Activated CD4-positive, alpha-beta T cell treated with anti-CD3 and anti-CD28 coated beads, Interleukin-2, amount 50 U/mL, for 24 hours (primary cell): ENCODE results near the gene INPP5D.

Experiments used
- DNase-seq, 2 donors: peaks; one replicate each; pipeline ENCODE4 v3.0.0-alpha.2; 2020; ENCODE audit warnings: low read depth in 1 of 2, low spot score in 1 of 2

INPP5D gene

DNA sequence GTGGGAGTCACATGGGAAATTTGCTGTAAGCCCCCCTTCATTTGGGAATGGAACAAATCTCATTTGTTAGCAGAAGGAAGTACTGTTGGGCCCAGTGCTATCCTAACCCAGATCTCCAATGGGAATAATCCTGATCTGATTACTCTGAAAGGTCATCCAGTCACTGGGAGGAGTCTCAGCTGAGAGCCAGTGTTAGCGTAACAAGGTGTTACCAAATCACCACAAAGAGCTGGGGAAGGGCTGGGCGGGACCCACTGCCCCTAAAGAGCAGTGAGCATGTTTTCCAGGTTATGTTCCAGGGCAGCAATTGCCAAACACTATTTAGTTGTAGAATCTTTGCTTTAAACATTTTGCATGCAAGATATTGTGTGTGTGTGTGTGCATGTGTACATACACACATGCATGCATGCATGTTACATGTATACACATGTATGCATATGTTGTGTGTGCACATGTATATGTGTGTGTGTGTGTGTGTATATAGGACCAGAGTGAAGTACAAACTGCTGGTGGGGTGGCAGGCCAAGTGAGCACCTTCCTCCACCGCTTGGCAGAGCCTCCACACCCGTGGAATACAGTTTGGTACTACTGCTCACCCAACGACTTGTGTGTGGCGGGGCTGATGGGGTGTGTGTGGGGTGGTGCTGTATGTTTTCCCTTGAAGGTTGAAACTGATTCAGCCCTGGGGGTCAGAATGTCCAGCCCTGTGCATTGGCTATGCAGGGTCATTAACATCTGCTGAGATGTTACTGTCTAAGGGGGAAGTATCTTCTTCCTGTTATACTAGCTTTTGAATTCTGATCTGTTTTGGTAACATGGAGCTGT lies 15.2 kb downstream of the INPP5D start:
- no peak for DNase-seq

DNA sequence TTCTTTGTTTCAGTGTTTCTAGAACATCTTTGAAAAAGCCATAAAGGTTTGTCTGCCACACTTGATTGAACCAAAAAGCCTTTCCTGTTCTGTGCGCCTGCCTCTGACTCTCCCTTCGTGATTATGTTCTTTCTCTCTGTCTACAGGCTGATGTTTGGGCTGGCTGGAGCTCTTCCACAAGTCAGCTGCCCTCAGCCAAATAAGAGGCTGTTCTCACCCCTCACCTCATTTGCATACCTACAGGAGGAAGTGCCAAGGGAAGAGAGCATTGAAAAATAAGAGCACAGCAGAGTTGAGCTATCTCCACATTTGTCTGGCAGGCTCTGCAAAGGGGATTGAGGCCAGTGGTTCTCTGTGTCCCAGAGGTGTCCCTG lies 15.8 kb downstream of the INPP5D start:
- no peak for DNase-seq

DNA sequence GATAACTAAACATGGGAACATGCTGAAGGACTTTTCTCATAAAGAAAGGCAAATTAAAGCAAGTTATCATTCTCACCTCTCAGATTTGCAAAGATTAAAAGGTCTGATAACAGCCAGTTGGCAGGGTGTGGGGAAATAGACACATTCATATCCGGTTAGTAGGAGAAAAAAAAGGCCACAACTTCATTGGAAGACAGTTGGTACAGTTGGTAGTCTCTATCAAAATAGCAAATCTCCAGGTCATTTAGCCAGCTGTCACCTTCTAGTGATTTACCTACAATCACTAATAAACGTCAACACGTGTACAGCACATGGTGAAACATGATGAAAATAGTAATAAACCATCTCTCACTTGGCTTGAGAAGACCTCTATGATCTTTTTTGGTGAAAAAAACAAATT lies 16.6 kb downstream of the INPP5D start:
- no peak for DNase-seq

DNA sequence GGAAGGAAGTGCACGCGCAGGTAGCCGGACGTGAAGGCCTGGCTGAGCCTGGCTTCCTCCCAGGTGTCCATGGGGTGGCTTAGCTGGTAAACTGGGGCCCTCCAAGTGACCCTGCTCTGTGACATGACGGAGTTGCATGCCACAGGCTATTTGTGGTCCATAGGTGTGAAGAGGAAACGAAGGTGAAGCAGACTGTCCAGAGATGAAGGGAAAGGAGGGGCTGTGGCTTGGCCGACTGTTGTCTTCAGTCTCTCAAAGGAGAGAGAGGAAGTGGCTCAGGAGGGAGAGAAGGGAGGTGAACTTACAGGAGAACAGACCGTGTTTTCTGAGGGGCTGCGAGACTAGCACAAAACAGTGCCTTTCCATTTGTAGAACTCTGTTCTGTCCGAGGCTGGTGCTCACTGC lies 19.3 kb downstream of the INPP5D start:
- DNase-seq, result no peak

DNA sequence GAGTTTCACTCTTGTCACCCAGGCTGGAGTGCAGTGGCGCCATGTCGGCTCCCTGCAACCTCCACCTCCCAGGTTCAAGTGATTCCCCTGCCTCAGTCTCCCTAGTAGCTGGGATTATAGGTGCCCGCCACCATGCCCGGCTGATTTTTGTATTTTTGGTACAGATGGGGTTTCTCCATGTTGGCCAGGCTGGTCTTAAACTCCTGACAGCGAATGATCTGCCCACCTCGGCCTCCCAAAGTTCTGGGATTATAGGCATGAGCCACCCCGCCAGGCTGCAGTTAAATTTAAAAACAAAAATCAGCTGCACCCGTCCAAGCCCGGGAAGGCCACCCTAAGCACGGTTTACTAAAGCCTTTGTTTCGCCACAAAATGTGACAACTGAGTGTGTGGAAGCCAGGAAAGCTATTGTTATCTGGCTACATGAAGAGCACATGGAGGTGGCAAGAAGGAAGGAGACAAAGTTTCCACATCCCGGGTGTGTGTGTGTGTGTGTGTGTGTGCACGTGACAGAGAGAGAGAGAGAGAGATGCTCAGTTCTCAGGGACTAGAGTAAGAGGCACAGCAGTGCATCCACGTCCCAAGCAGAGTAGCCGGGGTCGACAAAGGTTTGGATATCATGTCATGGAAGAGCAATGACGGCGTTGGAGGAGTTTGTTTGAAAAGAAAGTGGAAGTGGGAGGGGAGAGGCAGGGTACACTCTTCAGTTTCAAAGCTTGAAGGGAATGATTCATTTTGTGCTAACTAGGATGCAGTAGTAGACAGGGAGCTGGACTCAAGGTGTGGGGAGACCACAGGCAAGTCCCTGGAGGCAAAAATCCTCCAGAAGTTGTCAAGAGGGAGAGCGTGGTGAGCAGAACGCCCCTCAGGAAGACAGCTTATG lies 20.1 kb downstream of the INPP5D start:
- no peak for DNase-seq

DNA sequence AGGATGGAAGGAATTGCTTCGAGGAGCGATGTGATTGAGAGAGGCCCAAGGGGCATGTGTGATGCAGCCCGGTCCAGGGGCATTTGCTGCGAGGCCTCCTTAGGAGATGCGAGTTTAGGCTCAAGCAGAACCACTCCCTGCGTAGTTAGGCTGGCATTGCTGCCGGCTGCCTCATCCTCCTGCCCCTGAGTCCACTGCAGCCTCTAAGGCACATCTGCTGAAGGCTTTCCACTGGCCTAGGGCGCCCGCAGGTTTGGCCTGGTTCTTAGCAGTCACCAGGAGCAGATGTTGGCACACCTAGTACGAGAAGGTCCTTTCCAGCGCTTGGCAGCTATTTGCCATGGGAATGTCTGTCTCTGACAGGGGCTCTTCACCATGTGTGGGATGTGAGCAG lies 20.7 kb downstream of the INPP5D start:
- no peak for DNase-seq

DNA sequence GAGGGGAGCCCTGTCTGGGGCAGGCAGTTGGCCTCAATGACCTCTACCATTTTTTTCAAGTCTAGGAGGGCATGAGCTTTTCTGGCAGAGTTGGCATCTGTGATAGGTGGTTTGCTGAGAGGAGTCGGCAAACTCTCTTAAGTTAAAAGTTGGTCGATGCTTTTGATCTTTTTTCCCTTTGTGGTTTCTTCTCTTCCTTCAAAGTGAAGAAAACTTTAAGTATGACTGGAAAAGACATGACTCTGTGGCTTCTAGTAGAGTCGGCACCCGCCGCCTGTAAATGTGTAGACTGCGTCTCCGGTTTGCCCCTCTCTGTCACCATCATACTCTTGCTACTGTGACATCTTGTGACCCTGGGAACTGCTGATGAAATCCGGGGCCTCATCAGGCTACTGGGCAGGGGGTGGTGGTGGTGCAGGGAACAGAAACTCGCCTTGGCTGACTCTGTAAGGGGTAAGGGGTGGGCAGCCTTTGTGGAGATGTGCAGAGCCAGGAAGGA lies 21.1 kb downstream of the INPP5D start:
- DNase-seq, result no peak

DNA sequence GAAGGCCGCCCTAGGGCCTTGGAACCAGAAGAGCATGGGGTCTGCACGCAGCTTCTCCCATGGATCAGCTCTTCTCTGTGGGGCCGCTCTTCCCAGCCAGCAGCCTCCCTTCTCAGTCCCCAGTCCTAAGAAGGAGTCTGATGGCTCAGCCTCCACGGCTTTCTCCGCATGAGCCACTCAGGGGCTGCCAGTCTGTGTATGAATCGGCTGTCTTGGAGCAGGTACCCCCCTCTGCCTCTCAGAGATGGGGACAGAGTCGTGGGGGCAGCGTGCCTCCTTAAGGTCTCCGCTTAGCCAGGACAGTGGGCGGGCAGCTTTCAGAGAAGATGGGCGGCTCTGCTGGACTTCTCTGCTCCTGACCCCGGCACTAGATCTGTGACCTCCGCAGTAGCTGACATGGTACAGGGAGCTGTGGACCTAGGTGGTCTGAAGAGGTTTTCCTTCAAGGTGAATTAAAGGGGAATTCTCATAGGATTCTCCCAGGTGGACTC lies 21.6 kb downstream of the INPP5D start:
- DNase-seq, result no peak

DNA sequence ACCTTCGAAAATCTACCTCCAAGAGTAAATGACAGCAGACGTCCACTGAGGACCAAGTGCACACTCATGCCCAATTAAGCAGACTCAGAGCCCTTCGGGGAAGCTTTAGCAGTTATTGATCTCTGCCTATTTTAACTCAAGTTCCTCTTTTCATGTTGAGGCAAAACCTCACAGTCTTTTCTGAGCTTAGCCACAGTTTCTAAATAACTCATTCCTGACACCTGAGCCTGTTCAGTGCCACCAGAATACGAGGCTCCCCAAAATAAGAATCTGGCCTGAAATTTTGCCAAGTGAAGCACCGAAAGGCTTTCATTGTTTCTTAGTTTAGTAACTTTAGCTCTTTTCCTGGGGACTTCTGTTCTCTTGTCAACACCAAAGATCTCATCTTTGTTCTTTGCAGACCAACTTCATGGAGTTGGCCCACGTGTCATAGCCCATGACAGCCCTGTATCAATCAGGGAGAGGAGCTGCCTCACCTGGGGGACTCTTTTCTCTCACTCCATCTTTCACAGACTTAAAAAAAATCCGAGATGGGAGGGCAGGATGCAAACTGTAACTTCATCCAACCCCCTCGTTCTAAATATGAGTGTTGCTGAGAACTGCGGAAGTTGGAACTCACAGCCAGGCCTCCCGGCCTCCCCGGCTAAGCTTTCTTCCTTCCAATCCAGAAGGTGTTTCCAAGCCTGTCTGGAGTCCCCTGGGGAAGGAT lies 22.2 kb downstream of the INPP5D start:
- DNase-seq, result no peak

DNA sequence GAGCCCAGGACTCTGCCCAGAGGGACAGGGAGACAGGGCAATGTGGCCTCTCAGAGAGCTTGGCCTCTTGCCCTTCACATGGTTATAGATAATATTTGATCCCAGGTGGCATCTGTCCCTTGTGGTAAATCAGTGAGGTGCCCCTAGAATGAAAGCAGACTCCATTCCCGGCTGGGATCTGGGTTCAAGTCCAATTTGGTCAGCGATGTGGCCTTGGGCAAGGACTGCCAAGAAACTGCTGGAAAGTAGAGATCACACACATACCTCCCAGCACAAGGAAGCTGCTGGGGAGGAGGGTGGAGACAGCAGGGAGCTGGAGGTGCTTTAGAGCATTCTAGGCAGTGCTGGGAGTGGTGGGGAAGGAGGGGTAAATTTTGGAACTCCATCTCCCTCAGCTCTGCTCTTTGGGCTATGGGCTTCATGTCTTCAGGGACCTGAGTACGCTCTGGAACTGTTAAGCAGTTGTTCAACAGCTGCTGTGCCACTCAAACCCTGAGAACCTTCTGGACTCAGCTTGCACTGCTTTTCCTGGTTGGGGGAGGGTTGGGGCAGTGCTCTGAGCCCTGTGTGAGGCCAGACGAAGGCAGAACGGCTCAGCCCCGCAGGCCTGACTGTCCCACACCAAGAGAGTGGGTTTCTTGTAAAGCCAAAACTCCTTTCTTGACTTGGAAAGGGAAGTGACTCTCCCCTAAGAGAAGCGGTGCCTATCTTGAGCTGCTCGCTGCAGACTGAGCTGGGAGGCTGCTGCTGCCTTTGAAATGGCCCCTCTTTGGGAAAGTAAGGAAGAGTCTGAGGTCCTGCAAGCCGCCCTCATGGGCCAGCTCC lies 23.0 kb downstream of the INPP5D start:
- no peak for DNase-seq

DNA sequence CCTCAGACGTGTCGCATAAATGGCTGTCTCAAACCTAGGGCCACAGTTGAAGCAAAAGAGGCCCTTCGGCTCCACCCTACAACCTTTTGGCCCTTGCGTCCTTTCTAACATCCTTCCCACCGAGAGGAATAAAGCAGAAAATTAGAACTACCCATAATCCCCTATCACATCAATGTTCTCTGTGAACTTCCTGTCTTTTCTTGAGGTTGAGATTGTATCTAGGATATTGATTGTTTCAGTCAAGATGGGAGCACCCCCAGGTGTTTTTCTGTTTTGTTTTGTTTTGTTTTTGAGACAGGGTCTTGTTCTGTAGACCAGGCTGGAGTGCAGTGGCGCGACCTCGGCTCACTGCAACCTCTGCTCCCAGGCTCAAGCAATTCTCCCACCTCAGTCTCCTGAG lies 23.6 kb downstream of the INPP5D start:
- no peak for DNase-seq

DNA sequence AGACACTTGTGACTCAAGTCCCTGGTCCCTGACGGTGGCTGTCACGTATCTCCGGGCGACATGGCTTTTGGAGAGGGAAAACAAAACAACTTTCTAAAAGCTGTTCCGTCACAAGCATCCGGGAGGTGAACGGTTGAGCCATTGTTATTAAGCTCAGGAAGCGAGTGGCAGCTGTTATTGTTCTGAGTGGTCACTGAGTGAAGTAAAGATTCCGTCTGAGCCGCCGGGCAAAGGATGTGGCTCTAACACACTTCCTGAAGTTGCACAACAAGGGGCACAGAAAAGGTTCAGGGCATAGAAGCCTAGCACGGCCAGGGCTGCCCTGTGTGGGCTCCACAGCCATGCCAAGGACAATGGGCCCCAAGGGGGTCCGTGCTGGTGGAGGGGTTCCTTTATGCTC lies 24.3 kb downstream of the INPP5D start:
- DNase-seq, result no peak

DNA sequence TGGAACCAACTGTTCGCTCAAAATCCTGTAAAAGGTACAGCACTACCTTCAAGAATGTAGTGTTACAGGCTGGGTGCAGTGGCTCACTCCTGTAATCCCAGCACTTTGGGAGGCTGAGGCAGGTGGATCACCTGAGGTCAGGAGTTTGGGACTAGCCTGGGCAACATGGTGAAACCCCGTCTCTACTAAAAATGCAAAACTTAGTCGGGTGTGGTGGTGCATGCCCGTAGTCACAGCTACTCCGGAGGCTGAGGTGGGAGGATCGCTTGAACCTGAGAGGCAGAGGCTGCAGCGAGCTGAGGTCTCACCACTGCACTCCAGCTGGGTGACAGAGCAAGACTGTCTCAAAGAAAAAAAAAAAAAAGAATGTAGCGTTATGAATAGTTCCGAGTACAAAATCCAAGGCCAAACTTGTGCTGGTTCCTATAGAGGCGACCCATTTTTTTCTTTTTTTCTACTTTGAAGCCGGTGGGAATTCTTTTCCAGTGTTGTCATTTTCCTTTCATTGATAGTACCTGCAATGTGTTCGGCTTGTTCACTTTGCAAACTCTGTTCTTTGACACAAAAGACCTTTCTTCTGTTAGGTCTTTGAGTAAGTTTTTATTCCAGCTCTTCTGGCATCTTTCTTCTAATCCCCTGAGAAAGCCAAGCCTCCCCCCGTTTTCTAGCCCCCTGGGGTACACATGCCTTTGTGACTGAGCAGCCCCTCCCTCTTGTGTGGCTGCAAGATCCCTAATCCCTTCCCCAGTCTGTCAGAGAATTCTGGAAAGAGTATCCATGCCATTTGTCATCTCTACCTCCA lies 25.1 kb downstream of the INPP5D start:
- no peak for DNase-seq

DNA sequence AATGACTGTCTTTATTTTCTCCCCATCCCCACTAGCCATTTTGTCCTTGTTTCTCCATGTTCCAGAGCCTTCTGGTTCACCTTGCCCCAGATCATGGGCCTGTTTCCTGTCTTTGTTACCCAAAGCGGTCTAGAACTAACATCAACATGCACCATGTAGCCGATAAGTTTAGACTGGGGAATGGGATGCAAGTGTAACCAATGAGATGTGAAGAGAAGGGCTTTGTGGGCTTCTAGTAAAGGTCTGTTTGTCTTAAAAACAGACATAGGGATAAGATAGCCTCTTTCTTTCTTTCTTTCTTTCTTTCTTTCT lies 25.7 kb downstream of the INPP5D start:
- no peak for DNase-seq

DNA sequence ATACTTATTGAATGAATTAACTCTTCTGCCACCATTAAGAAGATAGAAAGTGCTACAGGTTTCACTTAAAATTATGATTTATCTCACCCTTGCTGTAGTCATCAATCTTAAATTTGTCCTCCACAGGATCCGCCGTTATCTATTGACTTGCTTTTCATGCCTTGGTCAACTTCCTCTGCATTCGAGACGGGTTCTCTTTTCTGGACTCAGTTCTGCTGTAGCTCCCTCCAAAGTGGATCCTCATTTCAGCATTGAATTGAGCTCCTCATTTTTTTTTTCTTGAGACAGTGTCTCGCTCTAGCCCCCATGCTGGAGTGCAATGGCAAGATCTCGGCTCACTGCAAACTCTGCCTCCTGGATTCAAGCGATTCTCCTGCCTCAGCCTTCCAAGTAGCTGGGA lies 27.6 kb downstream of the INPP5D start:
- no peak for DNase-seq

DNA sequence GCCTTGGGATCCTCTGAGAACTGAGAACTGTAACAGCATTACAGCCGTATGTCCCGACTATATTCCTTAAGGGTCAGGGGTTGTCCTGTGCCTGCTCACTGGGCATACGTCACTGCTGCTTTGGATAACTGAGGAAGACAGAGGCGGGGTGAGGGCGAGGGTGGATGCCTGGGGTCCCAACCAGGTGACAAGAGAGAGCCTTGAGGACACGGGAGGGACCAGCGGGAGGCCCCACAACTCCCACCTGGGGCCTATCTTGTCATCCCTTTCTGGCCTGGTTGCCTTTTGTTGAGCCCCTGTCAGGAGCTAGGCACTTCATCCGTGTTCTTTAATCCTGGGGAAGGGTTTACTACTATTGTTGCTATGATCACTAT lies 28.8 kb downstream of the INPP5D start:
- no peak for DNase-seq

DNA sequence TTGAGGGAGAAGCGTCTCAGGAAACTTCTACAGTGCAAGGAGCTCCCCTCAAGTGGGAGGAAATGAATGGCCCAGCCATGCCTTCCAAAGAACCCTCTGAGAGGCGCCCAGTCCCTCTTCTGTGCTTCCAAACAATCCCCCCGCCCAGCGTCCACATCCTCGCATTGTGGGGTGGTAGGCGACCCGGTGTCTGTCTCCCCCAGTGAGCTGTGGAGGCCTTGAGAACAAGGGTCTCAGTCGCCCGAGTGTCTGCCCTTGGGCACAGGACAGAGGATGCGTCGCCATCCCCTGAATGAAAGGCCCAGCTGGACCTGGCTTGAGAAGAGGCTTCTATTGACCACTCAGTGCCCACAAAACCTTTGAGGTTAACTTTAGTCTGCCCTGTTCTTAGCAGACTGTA lies 29.7 kb downstream of the INPP5D start:
- DNase-seq, result no peak

DNA sequence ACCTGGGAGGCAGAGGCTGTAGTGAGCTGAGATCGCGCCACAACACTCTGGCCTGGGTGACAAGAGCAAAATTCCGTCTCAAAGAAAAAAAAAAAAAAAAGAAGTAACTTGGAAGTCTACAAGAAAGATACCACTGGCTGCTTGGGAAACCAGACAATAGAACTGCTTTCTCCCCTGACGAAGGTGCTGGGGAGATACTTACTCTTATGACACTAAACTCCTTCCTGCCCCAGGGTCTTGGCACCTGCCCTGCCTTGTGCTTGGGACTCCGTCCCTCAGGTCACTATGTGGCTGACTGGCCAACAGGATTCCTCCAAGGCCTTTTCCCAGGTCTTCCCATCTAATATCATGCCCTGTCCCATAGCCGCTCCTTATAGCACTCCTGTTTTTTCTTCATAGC lies 30.7 kb downstream of the INPP5D start:
- DNase-seq, result no peak

DNA sequence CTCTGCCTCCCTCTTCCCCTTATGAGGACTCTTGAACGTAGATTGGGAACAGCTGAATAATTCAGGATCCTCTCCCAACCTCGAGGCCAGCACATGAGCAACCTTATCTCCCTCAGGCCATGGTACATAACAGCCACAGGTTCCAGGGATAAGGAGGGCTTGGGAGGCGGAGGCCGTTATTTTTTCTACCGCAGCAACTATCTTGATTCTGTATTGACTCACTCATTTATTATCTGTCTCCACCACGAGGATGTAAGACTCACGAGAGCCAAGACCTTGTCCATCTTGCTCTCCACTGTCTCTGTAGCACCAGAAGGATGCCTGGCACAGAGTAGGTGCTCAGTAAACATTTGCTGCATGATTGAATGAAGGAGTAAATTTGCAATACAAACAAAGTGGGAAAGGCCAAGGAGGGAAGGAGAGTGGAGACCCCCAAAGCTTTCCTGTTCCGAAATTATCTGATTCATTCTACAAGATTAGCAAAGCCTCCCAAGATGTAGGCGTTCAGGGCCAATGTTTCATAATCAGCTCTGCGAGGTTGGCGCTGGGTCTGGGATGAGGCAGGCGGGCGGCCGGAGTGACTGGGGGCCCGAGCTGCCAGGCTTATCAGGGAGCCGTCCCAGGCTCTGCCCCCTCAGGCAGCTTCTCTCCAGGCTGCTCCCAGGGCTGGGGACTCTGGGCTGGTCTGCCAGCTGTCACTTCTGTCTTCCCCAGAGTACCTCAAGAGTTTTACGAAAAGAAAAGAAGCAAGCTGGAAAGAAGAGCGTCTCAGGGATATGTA lies 31.6 kb downstream of the INPP5D start:
- DNase-seq, result no peak
